GM18870 (cell line): ENCODE results near the gene ZDHHC9.

Source experiments
- ATAC-seq: cut with Tn5 transposase; IDR thresholded peaks from one replicate; pipeline ENCODE4 v1.9.1; 2021; ENCODE audit warnings: moderate library complexity; ENCODE audit not compliant: unreplicated experiment

ZDHHC9 gene

DNA sequence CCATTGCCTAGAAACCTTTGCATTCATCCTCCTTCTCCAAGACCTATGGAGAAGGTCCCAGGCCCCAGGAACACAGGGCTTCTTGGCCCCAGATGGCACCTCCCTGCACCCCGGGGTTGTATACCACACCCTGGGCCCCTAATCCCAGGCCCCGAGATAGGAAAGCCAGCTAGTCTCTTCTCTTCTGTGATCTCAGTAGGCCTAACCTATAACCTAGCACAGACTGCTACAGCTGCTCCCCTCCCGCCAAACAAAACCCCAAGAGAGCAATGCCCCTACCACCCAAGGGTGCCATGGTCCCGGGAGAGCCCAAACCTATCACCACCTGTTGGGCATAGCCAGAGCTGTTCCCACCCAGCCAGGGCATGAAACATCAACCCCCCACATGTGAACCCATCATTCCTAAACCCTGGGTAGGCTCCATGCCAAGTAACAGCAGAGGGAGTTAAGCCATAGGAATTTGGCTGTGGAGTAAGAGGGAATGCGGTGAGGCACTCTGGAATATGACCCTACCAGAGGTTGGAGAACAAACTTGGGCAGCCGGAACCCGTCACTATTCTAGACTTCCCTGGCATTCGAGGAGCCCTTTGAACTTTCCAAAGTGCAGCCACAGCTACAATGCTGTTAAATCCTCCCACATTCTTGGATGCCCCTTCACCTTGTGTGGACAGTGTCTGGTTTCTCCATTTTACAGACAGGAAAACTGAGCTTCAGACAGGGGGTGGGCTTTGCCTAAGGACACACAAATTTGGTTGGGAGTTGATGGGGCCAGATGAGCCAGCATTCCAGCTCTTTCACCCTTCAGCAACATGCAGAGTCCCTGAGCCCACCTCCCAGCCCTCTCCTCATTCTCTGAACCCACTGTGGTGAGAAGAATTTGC, 74.9 kb downstream of the ZDHHC9 start:
- ATAC-seq: no peak

DNA sequence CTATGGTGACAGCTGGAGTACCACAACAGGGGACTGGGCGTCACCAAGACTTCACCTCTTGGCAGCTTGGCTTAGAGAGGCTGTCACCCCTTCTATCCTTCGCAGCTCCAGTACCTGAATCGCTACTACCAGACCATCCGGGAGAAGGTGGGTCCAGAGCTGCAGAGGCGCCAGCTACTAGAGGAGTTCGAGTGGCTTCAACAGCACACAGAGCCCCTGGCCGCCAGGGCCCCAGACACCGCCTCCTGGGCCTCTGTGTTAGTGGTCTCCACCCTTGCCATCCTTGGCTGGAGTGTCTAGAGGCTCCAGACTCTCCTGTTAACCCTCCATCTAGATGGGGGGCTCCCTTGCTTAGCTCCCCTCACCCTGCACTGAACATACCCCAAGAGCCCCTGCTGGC, 75.5 kb downstream of the ZDHHC9 start:
- no peak for ATAC-seq

- ATAC-seq: no peak
Measured at GRCh38 chrX:129763666-129764065, 80.0 kb downstream of the ZDHHC9 start.

DNA sequence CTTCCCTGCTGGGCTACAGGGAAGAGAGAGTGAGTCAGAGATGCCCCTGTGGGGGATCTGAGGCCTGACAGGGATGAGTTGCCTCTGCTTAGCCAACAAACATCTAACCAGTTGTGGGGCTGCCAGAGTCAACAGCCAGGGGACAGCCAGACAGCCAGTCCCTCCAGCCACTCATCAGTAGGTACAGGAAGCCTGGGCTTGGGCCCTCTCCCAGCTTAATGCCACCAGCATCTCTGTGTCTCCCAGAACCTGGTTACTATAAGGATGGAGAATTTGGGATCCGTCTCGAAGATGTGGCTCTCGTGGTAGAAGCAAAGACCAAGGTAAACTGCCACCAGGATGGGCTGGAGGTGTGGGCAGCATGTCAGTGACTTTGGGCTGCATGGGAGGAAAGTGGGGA, 81.2 kb downstream of the ZDHHC9 start:
- ATAC-seq: no peak

DNA sequence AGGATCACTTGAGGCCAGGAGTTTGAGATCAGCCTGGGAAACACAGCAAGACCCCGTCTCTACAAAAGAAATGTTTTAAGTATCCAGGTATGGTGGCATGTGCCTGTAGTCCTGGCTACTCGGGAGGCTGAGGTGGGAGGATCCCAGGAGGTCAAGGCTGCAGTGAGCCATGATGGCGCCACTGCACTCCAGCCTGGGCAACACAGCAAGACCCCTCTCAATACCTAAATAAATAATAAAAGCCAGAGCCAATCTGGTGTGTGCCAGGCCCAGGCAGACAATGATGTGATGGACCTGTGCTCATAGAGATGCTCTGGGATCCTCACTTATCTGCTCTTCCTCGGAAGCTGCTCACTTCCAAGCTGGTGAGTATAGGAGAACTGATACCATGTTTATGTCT, 82.1 kb downstream of the ZDHHC9 start:
- no peak for ATAC-seq

- no peak for ATAC-seq
Measured at GRCh38 chrX:129760981-129761380, 82.7 kb downstream of the ZDHHC9 start.

GRCh38 chrX:129760155-129760554, 83.5 kb downstream of the ZDHHC9 start:
- ATAC-seq: no peak

DNA sequence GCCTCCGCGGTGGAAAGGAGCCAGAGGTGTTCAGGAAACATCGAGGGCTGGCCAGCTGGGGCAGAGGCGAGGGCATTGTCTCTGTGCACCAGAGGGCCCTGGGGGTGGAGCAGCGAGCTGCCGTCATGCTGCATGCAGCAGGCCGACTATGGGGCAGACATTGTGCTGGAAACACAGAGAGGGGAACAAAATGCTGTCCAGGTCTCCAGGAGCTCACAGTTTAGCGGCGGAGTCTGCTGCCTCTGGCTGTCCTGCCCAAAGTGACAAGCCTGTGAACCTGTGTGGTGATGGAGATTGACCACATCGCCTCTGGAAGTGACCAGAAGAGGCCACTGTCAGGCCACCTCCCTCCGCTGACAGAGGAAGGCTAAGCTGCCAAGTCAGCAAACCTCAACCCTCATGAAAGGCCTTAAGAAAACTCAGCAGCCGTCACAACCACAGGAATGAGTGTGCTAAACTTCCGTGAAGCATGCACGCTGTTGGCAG, 84.1 kb downstream of the ZDHHC9 start:
- ATAC-seq: no peak

DNA sequence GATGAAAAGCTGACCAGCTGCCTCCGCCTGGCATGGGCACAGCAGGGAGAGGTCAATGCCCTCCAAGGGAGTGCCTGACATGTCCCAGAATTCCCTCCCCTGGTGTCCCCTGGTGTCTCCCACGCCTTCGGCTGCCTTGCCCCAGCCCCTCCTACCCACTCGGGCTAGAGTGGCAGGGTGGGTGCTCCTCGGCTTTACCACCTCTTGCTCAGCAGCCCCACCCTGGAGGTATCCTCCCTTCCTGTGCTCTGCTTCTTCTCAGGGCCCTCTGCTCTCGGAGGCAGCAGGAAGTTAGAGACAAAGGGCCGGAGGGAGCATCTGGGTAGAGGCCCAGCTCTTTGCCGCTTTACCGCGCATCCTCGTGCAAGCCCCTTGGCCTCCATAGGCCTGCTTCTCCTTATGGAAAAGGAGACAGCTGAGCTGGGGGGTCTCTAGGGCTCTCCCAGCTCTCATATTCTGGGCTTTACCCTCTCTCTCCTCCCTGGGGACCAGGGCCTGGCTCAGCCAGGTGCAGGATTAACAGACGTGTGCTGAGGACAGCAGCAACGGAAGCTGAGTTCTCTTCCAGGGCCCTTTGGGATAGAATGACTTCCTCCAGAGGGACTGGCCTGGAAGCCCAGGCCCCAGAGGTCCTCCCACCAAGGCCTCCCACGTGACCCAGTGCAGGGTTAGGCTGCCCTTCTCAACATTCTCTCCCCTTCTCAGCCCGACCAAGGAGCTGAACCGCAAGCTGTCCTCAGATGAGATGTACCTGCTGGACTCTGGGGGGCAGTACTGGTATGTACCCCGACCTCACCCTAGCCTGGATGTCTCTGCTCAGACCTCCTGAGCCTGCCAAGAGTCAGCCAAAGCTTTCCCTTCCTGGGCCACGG, 87.7 kb downstream of the ZDHHC9 start:
- no peak for ATAC-seq

DNA sequence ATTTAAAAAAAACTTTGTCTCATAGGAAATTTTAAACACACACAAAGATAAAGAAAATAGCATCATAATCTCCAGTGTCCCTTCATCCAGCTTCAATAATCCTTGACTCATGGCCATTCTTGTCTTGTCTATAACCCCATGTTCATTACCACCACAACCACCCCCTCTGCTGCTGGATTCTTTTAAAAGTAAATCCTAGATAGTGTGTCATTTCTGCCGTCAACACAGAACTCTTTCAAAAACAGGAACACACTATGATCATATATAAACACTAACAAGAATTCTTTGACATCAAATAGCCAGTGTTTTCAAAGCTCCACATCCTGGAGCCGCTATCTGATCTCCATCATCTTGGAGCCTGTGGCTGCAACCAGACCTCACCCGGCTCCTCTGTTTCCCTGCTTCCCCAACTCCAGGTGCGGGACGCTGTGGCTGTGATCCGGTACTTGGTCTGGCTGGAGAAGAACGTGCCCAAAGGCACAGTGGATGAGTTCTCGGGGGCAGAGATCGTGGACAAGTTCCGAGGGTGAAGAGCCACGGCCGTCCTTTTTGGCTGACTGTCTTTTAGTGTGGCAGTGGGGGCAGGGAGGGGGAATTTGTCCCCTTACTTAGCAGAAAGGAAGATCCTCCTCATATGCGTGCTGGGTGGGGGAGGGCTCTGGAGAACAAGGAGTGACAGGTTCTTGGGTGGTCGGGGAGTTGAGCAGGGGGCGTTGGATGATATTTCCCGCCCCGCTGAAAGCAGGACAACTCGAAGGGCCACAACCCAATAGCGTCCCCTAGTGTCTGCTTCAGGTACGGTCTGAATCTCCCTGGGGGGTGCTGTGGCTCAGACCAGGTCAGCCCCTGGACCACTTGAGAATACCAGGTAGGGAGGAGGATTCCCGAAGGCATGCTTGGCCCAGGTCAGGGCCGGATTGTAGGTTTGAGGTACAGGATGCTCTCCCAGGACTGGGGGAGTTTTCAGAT, 89.3 kb downstream of the ZDHHC9 start:
- ATAC-seq: no peak
